Activated CD4-positive, alpha-beta T cell treated with anti-CD3 and anti-CD28 coated beads, Interleukin-2, amount 10 ng/mL, durations not matched to agents 24 days and 14 days (primary cell): ENCODE data around the gene FGF14. TPM values are rescaled to one million over a fixed set of nuclear protein-coding genes. Genes with fewer than 3 reads are reported as not detected.

Experiments used
- DNase-seq: peaks from one replicate; pipeline ENCODE4 v3.0.0; 2022
- H3K27ac Mint-ChIP-seq: one replicate; pipeline ENCODE4 v1.8.0; 2022; ENCODE audit warnings: mild to moderate bottlenecking, mixed read lengths
- H3K27me3 Mint-ChIP-seq: one replicate; pipeline ENCODE4 v1.8.0; 2022; ENCODE audit warnings: mixed read lengths
- H3K36me3 Mint-ChIP-seq: one replicate; pipeline ENCODE4 v1.8.0; 2022; ENCODE audit warnings: low read depth, mild to moderate bottlenecking, mixed read lengths
- H3K4me1 Mint-ChIP-seq: one replicate; pipeline ENCODE4 v1.8.0; 2021; ENCODE audit warnings: mixed read lengths
- H3K4me3 Mint-ChIP-seq: one replicate; pipeline ENCODE4 v1.8.0; 2022; ENCODE audit warnings: mild to moderate bottlenecking, moderate library complexity, mixed read lengths
- H3K9me3 Mint-ChIP-seq: one replicate; pipeline ENCODE4 v1.8.0; 2021; ENCODE audit warnings: mixed read lengths
- intact Hi-C: fragments of 100-400 bp; cut with micrococcal nuclease; formaldehyde crosslinking; loops from one replicate; pipeline ENCODE4 v1.15.1; 2023
- total RNA-seq: library from RNA; stranded (reverse); gene quantifications from 2 replicates; pipeline ENCODE4 v1.2.3, GENCODE V29; 2022

FGF14 gene
- not detected in 2 replicates for total RNA-seq

DNA sequence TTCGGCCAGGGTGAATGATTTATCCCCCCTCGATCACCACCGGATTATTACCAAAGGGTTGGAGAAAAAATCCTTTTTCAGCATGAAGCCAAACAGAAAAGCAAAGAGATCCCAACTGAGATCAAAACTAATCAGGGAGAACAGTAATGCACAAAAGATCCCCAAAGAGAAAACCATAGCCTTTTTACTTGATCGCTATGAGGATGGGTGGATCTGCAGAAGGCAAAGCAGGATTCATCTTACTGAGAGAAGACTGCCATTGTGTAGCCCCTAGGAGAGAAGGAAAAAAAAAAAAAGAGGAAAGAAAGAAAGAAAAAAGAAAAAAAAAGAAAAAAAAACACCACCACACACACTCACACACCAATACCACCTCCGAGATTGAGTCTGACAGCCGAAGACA, at the start of gene FGF14:
FGF14 (minus strand) TSS at position 283 of the 400 bp plus-strand sequence.
- no peaks in the 10 kb centered on the region for H3K9me3 Mint-ChIP-seq
- intact Hi-C loops: loop anchor here (1.0 kb wide), 1 partner anchor 7 kb away; no protein-coding TSS in a partner anchor
- peaks cover 21% of the 10 kb centered on the region for H3K4me1 Mint-ChIP-seq
- H3K27ac Mint-ChIP-seq: peak within 1 kb of the TSS; percentile 59
- DNase-seq: no peak
- peak within 1 kb of the TSS; percentile 75 for H3K4me3 Mint-ChIP-seq
- H3K27me3 Mint-ChIP-seq: peaks cover 60% of the 10 kb centered on the region
- no peaks in the 10 kb centered on the region for H3K36me3 Mint-ChIP-seq

DNA sequence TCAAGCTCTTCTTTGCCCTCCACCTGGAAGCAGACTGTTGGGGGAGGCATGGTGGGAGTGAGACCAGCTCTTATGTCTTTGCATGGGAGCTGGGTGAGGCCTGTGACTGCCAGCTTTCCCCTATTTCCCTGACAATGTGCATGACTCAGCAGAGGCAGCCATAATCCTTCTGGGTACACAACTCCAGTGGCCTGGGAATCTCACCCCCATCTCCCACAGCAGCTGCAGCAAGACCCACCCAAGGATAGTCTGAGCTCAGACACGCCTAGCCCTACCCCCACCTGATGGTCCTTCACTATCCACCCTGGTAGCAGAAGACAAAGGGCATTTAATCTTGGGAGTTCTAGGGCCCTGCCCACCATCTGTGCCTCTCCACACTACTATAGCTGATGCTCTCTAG, 41.4 kb upstream of the FGF14 start:
- Mint-ChIP-seq H3K36me3 (no peaks in the 10 kb centered on the region), H3K27ac (no peak overlapping the region), H3K4me3 (no peak overlapping the region), H3K4me1 (no peaks in the 10 kb centered on the region), H3K9me3 (no peaks in the 10 kb centered on the region), H3K27me3 (peaks cover 4% of the 10 kb centered on the region)
- intact Hi-C loops: no loop called here
- DNase-seq: no peak

DNA sequence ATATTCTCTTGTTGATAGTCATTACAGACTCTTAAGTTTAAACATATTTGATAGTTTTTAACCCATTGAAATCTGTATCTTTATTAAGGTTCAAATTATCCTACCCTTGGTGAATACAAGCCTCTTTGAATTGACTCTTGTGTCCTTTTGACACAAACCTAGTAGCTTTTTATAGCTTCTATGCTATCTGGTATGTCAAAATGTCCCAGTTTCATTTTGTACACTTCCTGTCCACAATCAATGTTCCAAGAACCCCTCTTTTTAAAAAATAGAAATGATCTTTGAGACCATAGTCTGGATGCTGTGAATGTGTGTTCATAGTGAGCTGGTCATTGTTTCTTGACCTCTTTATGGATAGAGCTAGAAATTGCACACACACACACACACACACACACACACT, 39.2 kb upstream of the FGF14 start:
- Mint-ChIP-seq H3K9me3 (no peaks in the 10 kb centered on the region), H3K27me3 (peaks cover 4% of the 10 kb centered on the region), H3K36me3 (no peaks in the 10 kb centered on the region), H3K4me1 (no peaks in the 10 kb centered on the region), H3K27ac (no peak overlapping the region), H3K4me3 (no peak overlapping the region)
- intact Hi-C loops: no loop called here
- DNase-seq: no peak

DNA sequence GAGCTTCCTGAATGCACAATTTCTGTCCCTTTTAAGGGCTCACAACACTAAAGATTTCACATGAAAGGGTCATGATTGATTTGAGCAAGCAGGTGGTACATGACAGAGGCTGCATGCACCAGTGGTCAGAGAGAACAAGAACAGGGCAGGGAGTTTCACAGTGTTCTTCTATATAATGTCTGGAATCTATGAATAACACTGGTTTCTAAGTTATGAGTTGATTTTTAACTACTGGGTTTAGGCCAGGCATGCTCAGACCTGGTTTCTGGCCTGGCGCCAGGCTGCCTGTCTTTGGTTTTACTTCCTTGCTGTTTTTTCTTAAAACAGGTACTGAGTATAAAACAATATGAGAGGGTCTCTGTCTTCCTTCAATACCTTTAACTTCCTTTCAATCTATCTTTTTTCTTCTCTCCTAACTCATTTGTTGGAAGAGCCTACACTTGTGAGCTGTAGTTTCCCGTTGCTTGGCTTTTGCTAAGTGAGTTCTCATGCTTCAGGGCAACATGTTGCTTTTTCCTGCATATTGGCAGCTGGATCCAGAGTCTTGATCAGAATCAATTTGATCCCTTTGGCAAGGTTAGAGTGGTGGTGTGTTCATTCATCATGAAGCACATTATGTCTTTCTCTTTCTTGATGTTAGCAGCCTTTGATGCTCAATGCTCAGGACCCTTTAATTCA, 38.5 kb upstream of the FGF14 start:
- H3K27ac Mint-ChIP-seq: no peak overlapping the region
- peaks cover 2% of the 10 kb centered on the region for H3K27me3 Mint-ChIP-seq
- DNase-seq: no peak
- no peaks in the 10 kb centered on the region for H3K9me3 Mint-ChIP-seq
- no peak overlapping the region for H3K4me3 Mint-ChIP-seq
- H3K4me1 Mint-ChIP-seq: no peaks in the 10 kb centered on the region
- no peaks in the 10 kb centered on the region for H3K36me3 Mint-ChIP-seq
- intact Hi-C loops: no loop called here

DNA sequence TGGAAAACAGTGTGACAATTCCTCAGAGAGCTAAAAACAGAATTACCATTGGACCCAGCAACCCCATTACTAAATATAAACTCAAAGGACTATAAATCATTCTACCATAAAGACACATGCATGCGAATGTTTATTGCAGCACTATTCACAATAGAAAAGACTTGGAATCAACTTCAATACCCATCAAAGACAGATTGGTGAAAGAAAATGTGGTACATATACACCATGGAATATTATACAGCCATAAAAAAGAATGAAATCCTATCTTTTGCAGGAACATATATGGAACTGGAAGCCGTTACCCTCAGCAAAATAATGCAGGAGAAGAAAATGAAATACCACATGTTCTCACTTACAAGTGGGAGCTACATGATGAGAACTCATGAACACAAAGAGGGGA, 20.8 kb upstream of the FGF14 start:
- Mint-ChIP-seq H3K9me3 (peaks cover 12% of the 10 kb centered on the region), H3K27me3 (no peaks in the 10 kb centered on the region), H3K36me3 (no peaks in the 10 kb centered on the region), H3K4me1 (no peaks in the 10 kb centered on the region), H3K27ac (no peak overlapping the region), H3K4me3 (no peak overlapping the region)
- no peak for DNase-seq
- intact Hi-C loops: no loop called here

DNA sequence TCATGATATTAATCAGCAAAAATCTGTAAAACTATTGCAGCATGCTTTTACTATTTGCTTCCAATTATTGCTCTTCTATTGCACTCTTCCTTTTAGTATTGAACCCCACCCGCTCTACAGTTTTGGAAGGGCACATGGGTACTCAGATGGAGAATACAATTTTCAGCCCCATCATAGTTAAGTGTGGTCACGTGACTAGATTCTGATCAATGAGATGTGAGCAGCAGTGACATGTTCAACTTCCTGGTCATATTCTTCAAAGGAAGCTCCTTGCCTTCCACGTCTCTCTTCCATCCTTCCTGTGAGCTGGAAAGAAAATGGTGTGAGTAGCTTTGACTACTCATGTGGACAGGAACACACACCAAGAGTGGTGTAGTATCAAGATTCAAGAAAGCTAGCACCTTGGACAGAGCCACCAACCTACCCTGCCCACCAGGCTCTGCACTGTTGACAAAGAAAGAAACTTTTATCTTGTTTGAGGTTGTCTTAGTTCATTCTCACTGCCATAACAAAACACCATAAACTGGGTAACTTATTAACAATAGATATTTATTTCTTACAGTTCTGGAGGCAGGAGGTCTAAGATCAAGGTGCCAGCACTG, 3.8 kb upstream of the FGF14 start:
- Mint-ChIP-seq H3K36me3 (no peaks in the 10 kb centered on the region), H3K4me3 (no peak overlapping the region), H3K27me3 (peaks cover 41% of the 10 kb centered on the region), H3K27ac (no peak overlapping the region), H3K9me3 (no peaks in the 10 kb centered on the region), H3K4me1 (peaks cover 15% of the 10 kb centered on the region)
- DNase-seq: no peak
- intact Hi-C loops: no loop called here

DNA sequence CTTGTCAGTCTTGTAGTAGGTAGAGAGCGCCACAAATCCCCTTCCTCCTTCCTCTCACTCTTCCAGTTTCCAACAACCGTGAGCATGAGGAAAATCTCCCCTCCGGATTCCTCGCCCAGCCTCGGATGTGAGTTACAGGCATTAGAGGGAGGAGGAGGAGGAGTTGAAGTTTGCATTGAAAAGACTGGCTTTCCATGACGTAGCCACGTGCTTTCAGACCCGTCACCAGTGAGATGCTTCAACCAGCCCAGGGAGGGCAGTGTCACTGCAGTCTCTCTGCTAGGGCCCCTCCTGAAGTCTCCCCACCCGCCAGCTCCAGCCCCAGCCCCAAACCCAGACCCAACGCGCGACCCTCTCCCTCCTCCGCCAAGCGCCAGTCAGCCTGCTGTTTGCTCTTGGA, 442 bp upstream of the FGF14 start:
- peaks cover 56% of the 10 kb centered on the region for H3K27me3 Mint-ChIP-seq
- H3K4me3 Mint-ChIP-seq: peak overlapping the region; percentile 75
- peaks cover 21% of the 10 kb centered on the region for H3K4me1 Mint-ChIP-seq
- peak overlapping the region; percentile 59 for H3K27ac Mint-ChIP-seq
- intact Hi-C loops: loop anchor here (1.0 kb wide), 1 partner anchor 8 kb away; no protein-coding TSS in a partner anchor
- no peaks in the 10 kb centered on the region for H3K36me3 Mint-ChIP-seq
- peak; percentile 72 for DNase-seq
- H3K9me3 Mint-ChIP-seq: no peaks in the 10 kb centered on the region

DNA sequence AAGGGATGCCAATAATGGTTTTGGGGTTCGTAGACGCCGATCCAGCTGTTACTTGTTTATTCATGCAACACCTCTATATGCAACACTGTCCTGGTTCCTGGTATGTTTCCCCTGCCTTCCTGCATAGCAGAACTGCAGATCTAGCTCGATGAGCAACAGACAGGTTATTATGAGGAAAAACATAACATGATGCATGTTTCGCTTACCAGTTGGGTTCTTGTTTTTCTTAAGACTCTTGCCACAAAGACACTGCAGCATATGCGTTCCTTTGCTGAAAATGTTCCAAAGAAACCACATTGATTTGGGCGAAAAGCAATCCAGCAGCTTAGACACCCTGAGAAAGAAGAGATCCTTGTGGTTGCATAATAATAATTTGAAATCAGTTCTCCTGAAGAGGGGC, 583 bp downstream of the FGF14 start:
- Mint-ChIP-seq H3K4me3 (peak overlapping the region; percentile 75), H3K4me1 (peaks cover 21% of the 10 kb centered on the region), H3K9me3 (no peaks in the 10 kb centered on the region), H3K27me3 (peaks cover 61% of the 10 kb centered on the region), H3K27ac (no peak overlapping the region), H3K36me3 (no peaks in the 10 kb centered on the region)
- intact Hi-C loops: no loop called here
- no peak for DNase-seq

DNA sequence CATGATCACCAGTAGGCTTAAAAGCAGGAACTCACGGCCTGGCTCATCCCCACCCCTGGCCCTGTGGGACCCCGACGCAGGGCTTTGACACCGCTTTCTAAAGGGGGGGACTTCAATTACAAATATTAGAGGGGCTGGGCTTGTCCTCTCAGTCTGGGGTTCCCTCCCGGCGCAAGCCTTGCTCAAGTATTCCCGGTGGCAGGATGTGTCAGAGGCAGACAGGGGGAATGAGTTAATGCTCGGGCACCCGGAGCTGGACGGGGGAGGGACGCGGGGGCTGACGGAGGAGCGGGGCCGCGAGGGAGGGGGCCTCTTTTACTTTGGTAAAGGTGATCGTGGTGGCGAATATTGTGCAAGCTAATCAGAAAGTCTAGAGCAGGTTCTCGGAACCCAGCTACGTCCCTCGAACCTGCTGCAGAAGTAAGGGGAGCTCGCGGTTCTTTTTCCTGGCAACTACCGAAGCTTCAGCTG, 1.1 kb downstream of the FGF14 start:
- Mint-ChIP-seq H3K4me3 (peak overlapping the region; percentile 75), H3K27me3 (peaks cover 62% of the 10 kb centered on the region), H3K4me1 (peaks cover 21% of the 10 kb centered on the region), H3K9me3 (no peaks in the 10 kb centered on the region), H3K27ac (no peak overlapping the region), H3K36me3 (no peaks in the 10 kb centered on the region)
- DNase-seq: no peak
- intact Hi-C loops: no loop called here

DNA sequence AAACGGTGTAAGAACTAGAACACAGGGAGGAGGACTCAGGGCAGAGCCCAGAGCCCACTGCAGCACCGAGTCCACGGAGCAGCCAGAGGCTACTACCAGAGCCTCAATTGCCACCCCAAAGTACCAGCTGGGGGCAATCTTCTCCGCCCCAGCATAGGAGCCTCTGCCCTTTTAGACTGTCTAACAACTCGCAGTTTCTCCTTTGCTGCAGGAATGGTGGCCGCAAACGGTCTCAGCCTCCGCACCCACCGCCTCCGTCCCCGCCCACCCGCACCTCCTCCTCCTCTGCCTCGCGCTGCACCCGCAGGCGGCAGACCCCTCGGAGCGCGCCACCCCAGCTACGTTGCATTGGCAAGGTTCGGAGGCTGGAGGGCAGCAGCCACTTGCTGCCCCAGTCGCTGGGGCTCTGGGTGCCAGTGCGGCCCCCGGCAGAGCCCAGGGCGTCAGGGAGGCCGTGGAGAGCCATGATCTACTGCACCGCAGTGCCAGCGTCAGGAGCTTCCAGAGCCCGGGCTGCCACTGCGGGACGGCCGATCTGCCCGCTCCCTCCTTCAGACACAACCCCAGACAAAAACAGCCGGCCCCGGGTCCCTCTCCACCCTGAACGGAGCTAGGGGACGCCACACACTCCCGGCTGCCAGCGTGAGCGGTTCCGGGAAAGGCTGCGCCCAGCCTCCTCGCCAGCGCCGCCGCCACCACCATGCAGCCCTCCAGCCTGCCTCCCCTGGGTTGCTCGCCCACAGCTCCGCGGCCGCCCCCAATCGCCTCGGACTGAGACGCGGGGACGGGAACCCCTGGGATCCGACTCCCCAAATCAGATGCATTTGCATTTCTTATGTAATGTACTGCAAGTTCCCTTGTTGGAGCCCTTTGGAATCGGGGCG, 1.8 kb downstream of the FGF14 start:
- intact Hi-C loops: loop anchor here (10.0 kb wide), 5 partner anchors 155 to 1815 kb away; partner anchors contain the start of genes GGACT, TEX30 and TMTC4
- H3K9me3 Mint-ChIP-seq: no peaks in the 10 kb centered on the region
- peak overlapping the region; percentile 75 for H3K4me3 Mint-ChIP-seq
- no peaks in the 10 kb centered on the region for H3K36me3 Mint-ChIP-seq
- H3K4me1 Mint-ChIP-seq: peaks cover 23% of the 10 kb centered on the region
- no peak overlapping the region for H3K27ac Mint-ChIP-seq
- peak; percentile 65 for DNase-seq
- H3K27me3 Mint-ChIP-seq: peaks cover 59% of the 10 kb centered on the region

DNA sequence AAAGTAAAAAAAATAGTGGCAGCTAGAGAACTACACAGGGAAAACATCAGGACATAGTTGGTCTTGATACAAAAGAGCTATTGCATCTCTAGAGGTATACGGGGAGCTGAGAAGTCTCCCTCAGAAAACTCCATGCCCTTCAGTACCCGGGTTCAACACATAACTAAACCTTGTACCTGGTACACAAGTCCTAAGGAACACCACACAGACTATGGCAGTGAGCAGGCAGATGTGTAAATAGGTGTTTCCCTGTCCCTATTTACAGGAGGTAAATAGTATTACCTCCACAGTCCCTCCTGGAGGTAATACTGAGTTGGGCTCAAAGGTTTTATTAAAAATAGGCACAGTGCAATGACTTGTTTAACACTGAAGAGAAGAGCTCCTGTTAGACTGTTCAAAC, 5.9 kb downstream of the FGF14 start:
- no peaks in the 10 kb centered on the region for H3K36me3 Mint-ChIP-seq
- H3K9me3 Mint-ChIP-seq: peaks cover 6% of the 10 kb centered on the region
- intact Hi-C loops: loop anchor here (2.0 to 10.0 kb wide), 8 partner anchors 61 to 1811 kb away; partner anchors contain the start of genes GGACT, TEX30, TMTC4 and TPP2
- peaks cover 27% of the 10 kb centered on the region for H3K4me1 Mint-ChIP-seq
- H3K27me3 Mint-ChIP-seq: peaks cover 34% of the 10 kb centered on the region
- H3K4me3 Mint-ChIP-seq: no peak overlapping the region
- H3K27ac Mint-ChIP-seq: no peak overlapping the region
- no peak for DNase-seq

DNA sequence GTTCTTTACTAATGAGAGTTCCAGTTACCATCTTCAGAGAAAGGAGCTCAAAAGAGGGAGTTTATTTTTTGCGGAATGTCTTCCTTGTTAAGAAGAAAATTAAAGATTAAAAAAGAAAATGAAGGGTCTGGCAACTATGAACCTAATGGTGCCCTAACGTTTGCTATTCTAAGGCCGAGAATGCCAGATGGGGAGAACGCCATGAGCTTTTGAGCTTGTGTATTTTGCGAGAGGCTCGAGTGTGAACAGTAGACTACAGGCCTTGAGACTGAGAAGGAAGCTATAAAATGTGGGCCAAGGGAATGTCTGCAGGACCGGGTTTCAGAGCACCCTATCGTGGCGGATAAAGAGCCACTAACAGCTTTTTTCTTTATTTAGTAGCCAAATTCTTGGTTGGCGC, 6.7 kb downstream of the FGF14 start:
- Mint-ChIP-seq H3K36me3 (no peaks in the 10 kb centered on the region), H3K27me3 (peaks cover 28% of the 10 kb centered on the region), H3K9me3 (peaks cover 6% of the 10 kb centered on the region), H3K4me1 (peaks cover 21% of the 10 kb centered on the region), H3K4me3 (peak overlapping the region; percentile 85), H3K27ac (peak overlapping the region; percentile 91)
- intact Hi-C loops: loop anchor here (2.0 to 10.0 kb wide), 8 partner anchors 62 to 1810 kb away; partner anchors contain the start of genes GGACT, TEX30, TMTC4 and TPP2
- DNase-seq: no peak

DNA sequence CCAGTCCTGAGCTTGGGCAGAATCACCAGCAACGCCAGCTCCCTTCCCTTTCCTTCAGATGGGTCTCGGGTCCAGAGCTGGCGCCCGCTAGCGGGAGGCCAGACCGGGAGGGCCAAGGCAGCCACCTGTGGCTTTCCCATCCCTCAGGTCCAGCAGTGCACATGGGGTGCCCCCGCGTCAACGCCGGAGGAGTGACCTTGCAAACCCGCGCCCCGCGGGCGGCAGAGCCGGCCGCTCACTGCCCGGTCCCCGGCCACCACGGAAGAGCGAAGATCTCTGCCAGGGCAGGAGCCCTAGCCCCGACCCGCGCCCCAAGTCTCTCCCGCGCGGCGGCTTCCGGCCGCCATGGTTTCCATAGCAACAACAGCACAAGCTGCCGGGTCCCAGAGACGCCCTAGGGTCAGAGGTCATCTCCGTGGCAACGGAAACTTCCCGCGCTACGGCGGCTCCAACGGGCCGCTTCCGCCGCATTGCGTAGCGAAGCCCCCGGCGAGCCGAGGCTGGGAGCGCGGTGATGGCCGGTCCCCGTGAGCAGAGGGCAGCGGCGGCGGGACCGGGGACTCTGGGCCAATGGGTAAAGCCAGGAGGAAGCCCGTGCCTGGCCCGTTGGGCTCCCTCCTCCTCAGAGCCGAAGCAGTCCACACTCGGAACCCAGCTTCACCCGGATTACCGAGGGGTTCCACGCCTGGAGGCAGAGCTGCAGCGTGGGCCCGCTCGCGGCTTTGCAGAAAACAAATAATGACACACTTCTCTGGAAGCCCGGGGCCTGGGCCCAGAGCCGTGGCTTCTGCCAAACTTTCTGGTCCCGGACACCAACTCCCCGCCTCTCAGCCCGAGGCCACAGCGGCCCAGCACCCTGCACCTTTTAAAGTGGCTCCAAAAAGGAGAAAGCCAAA, 7.4 kb downstream of the FGF14 start:
- intact Hi-C loops: loop anchor here (1.0 to 10.0 kb wide), 10 partner anchors 8 to 1810 kb away; partner anchors contain the start of genes FGF14, GGACT, TEX30 and TMTC4
- peak; percentile 99 for DNase-seq
- H3K36me3 Mint-ChIP-seq: no peaks in the 10 kb centered on the region
- H3K27me3 Mint-ChIP-seq: peaks cover 24% of the 10 kb centered on the region
- H3K4me1 Mint-ChIP-seq: peaks cover 18% of the 10 kb centered on the region
- H3K27ac Mint-ChIP-seq: peak overlapping the region; percentile 91
- peaks cover 6% of the 10 kb centered on the region for H3K9me3 Mint-ChIP-seq
- H3K4me3 Mint-ChIP-seq: peak overlapping the region; percentile 85
